CD14-positive monocyte (primary cell): ENCODE data around the gene MTHFR. TPM values are rescaled to one million over a fixed set of nuclear protein-coding genes. Genes with fewer than 3 reads are reported as not detected.

Experiments used
- DNase-seq, 3 donors: peaks; one replicate each; pipeline ENCODE4 v3.0.0-alpha.2; 2011 to 2022
- H2AFZ ChIP-seq: 2 replicates; pipeline ENCODE4 v1.6.0; 2012; ENCODE audit warnings: mild to moderate bottlenecking, low read depth, low read length, inconsistent platforms; ENCODE audit not compliant: insufficient read depth, poor library complexity, severe bottlenecking
- H3K27ac ChIP-seq, 2 donors: 1 replicate in 1 of 2; 2 replicates in 1 of 2; pipeline ENCODE4 v1.5.1; 2012 to 2013; ENCODE audit warnings: low read length in 2 of 2, control low read depth in 1 of 2, inconsistent platforms in 1 of 2, low read depth in 1 of 2, mild to moderate bottlenecking in 1 of 2
- H3K27me3 ChIP-seq, 2 donors: one replicate each; pipeline versions ENCODE4 v1.6.0 to v1.6.1; 2011 to 2013; ENCODE audit warnings: low read length in 2 of 2; ENCODE audit not compliant: control insufficient read depth in 2 of 2, insufficient read depth in 2 of 2
- H3K36me3 ChIP-seq, 2 donors: replicated peaks in 1 of 2; 1 replicate in 1 of 2; 2 replicates in 1 of 2; pipeline versions ENCODE4 v1.5.1 to v1.6.1; 2012 to 2013; ENCODE audit warnings: low read length in 2 of 2, control low read depth in 1 of 2, inconsistent platforms in 1 of 2, mild to moderate bottlenecking in 1 of 2; ENCODE audit not compliant: insufficient read depth in 2 of 2, control insufficient read depth in 1 of 2
- H3K4me1 ChIP-seq, 2 donors: 1 replicate in 1 of 2; 2 replicates in 1 of 2; pipeline versions ENCODE4 v1.5.1 to v1.6.1; 2012 to 2013; ENCODE audit warnings: low read length in 2 of 2, control low read depth in 1 of 2, inconsistent platforms in 1 of 2, mild to moderate bottlenecking in 1 of 2, moderate library complexity in 1 of 2; ENCODE audit not compliant: insufficient read depth in 2 of 2, control insufficient read depth in 1 of 2
- H3K4me2 ChIP-seq: replicated peaks from 2 replicates; pipeline ENCODE3; 2012; ENCODE audit warnings: low read length, moderate library complexity, mild to moderate bottlenecking; ENCODE audit not compliant: poor library complexity, severe bottlenecking; ENCODE audit errors: extremely low read depth
- H3K4me3 ChIP-seq, 3 experiments: fragments of 200-600 bp in 1 of 3; sonication (generic) in 1 of 3; replicated peaks in 1 of 3; 1 replicate in 2 of 3; 2 replicates in 1 of 3; pipeline ENCODE4 v1.5.1; 2011 to 2013; ENCODE audit warnings: low read length in 3 of 3, mild to moderate bottlenecking in 3 of 3, control low read depth in 2 of 3, low read depth in 2 of 3, inconsistent platforms in 1 of 3, moderate library complexity in 1 of 3
- H3K79me2 ChIP-seq: 2 replicates; pipeline ENCODE4 v1.6.0; 2012; ENCODE audit warnings: mild to moderate bottlenecking, control low read depth, inconsistent platforms, low read length, moderate library complexity; ENCODE audit not compliant: insufficient read depth
- H3K9ac ChIP-seq: 2 replicates; pipeline ENCODE4 v1.6.0; 2017; ENCODE audit warnings: low read length, mild to moderate bottlenecking; ENCODE audit not compliant: insufficient read depth, poor library complexity, severe bottlenecking
- H3K9me3 ChIP-seq, 2 donors: replicated peaks in 1 of 2; 1 replicate in 1 of 2; 2 replicates in 1 of 2; pipeline versions ENCODE4 v1.5.1 to v1.6.1; 2012 to 2013; ENCODE audit warnings: low read length in 2 of 2, control low read depth in 1 of 2; ENCODE audit not compliant: control insufficient read depth in 1 of 2, insufficient read depth in 1 of 2
- H4K20me1 ChIP-seq: 2 replicates; pipeline ENCODE4 v1.6.0; 2012; ENCODE audit warnings: mild to moderate bottlenecking, low read length, control low read depth, moderate library complexity; ENCODE audit not compliant: insufficient read depth
- H3K27ac Mint-ChIP-seq, 7 donors: one replicate each; pipeline ENCODE4 v1.8.0; 2020; ENCODE audit warnings: mild to moderate bottlenecking in 7 of 7, mixed read lengths in 7 of 7, moderate library complexity in 6 of 7, inconsistent platforms in 2 of 7
- H3K27me3 Mint-ChIP-seq, 3 donors: one replicate each; pipeline ENCODE4 v1.8.0; 2021 to 2022; ENCODE audit warnings: low read depth in 3 of 3, mild to moderate bottlenecking in 3 of 3, mixed read lengths in 3 of 3, moderate library complexity in 3 of 3, inconsistent platforms in 1 of 3
- H3K36me3 Mint-ChIP-seq, 2 donors: one replicate each; pipeline ENCODE4 v1.8.0; 2020; ENCODE audit warnings: mixed read lengths in 2 of 2, inconsistent platforms in 1 of 2, mild to moderate bottlenecking in 1 of 2
- H3K4me1 Mint-ChIP-seq: one replicate; pipeline ENCODE4 v1.8.0; 2020; ENCODE audit warnings: mild to moderate bottlenecking, mixed read lengths
- H3K4me3 Mint-ChIP-seq, 2 donors: one replicate each; pipeline ENCODE4 v1.8.0; 2020; ENCODE audit warnings: mild to moderate bottlenecking in 2 of 2, mixed read lengths in 2 of 2, moderate library complexity in 1 of 2
- H3K9me3 Mint-ChIP-seq, 7 donors: one replicate each; pipeline ENCODE4 v1.8.0; 2020 to 2022; ENCODE audit warnings: mixed read lengths in 7 of 7, mild to moderate bottlenecking in 6 of 7, moderate library complexity in 6 of 7, inconsistent platforms in 2 of 7
- WGBS: methylation state at CpG from one replicate; pipeline ENCODE4 v1.1.5; 2013; ENCODE audit warnings: missing lambda C conversion rate; ENCODE audit not compliant: insufficient coverage; 5-methylcytosine and 5-hydroxymethylcytosine counted together
- intact Hi-C, 2 donors: fragments of 100-400 bp; cut with micrococcal nuclease; formaldehyde crosslinking; loops; one replicate each; pipeline versions ENCODE4 v1.15.0 to v1.15.1; 2023
- polyA plus RNA-seq, 3 donors: library from polyadenylated mRNA; depleted of rRNA in 1 of 3; unstranded in 2 of 3; stranded (reverse) in 1 of 3; fragments of 300-500 nt in 2 of 3; fragments of >200 nt in 1 of 3; fragmentation: Illumina TruSeq in 2 of 3; gene quantifications; 1 replicate in 2 of 3; 2 replicates in 1 of 3; pipeline ENCODE4 v1.2.3, GENCODE V29; 2012 to 2021
- TF ChIP-seq, protein P1 (sequence below): fragments of 200-600 bp; IDR thresholded peaks from one replicate; pipeline ENCODE4 v1.8.0; 2022; ENCODE audit warnings: antibody characterized with exemption, mild to moderate bottlenecking

The MTHFR gene
- polyA plus RNA-seq, 3 donors = 4.5 to 41.9 (median 8.5) TPM

DNA sequence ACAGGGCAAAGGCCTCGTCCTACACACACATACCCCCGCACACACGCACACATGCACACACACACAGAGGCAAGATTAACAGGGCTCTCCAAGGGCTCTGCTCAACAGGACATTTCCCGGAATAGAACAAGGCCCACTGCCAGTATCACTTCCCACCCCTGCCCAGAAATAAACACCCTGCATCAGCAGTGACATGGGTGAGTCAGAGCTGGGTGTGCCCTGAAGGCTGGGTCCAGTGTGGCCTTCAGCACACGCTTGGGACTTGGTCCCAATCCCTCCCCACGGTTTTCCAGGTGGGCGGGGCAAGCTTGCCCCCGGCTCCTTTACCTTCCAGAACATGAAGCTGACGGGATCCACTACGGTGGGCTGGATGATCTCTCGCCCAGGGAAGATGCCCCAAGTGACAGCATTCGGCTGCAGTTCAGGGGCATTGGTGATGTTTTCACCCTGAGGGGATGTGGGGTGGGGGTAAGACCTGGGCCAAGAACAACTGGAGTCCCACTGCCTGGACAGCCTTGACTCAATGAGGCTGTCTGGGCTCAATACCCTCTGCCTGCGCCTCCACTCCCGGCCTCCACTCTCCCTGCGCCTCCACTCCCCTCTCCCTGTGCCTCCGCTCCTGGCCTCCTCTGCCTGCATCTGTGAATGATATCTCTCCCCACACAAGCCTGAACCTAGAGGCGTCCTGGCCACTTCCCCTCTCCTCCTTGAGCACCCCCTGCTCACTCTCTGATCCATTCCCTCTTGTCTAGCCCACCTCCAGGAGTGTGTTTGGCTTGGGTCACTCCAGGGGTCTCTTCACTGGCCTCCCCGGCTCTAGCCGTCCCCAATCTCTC is 14.7 kb downstream of the MTHFR start:
- Histone ChIP-seq H3K27me3 (no peaks in the 10 kb centered on the region), H4K20me1 (no peaks in the 10 kb centered on the region), H2AFZ (no peak overlapping the region), H3K79me2 (no peaks in the 10 kb centered on the region), H3K4me1 (peaks cover 31 to 41% of the 10 kb centered on the region in 2 donors), H3K4me2 (peak overlapping the region; percentile 26), H3K36me3 (peaks cover 47 to 65% of the 10 kb centered on the region in 2 donors), H3K4me3 (peak overlapping the region in 1 of 3 experiments; percentile 31), H3K9me3 (no peaks in the 10 kb centered on the region), H3K9ac (peak overlapping the region; percentile 66), H3K27ac (peak overlapping the region; percentile 94 to 97)
- peak overlapping the region; percentile 62 to 64 for H3K4me3 Mint-ChIP-seq
- no peaks in the 10 kb centered on the region for H3K9me3 Mint-ChIP-seq
- H3K36me3 Mint-ChIP-seq = peaks cover 58 to 74% of the 10 kb centered on the region in 2 donors
- TF ChIP-seq, protein P1, sequence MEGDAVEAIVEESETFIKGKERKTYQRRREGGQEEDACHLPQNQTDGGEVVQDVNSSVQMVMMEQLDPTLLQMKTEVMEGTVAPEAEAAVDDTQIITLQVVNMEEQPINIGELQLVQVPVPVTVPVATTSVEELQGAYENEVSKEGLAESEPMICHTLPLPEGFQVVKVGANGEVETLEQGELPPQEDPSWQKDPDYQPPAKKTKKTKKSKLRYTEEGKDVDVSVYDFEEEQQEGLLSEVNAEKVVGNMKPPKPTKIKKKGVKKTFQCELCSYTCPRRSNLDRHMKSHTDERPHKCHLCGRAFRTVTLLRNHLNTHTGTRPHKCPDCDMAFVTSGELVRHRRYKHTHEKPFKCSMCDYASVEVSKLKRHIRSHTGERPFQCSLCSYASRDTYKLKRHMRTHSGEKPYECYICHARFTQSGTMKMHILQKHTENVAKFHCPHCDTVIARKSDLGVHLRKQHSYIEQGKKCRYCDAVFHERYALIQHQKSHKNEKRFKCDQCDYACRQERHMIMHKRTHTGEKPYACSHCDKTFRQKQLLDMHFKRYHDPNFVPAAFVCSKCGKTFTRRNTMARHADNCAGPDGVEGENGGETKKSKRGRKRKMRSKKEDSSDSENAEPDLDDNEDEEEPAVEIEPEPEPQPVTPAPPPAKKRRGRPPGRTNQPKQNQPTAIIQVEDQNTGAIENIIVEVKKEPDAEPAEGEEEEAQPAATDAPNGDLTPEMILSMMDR = no peak
- H3K27me3 Mint-ChIP-seq = peaks cover 0 to 2% (median 2%) of the 10 kb centered on the region in 3 donors
- H3K27ac Mint-ChIP-seq = peak overlapping the region; percentile 95 to 100 (median 99)
- WGBS = 72% methylated on average over 14 of the region's 19 CpGs
- DNase-seq = peak; percentile 90 to 93 (median 92)
- intact Hi-C loops = loop anchor here in 1 of 2 donors (2.0 to 10.0 kb wide), 2 partner anchors 18 to 56 kb away; partner anchors contain the start of gene AGTRAP
- peaks cover 41% of the 10 kb centered on the region for H3K4me1 Mint-ChIP-seq

DNA sequence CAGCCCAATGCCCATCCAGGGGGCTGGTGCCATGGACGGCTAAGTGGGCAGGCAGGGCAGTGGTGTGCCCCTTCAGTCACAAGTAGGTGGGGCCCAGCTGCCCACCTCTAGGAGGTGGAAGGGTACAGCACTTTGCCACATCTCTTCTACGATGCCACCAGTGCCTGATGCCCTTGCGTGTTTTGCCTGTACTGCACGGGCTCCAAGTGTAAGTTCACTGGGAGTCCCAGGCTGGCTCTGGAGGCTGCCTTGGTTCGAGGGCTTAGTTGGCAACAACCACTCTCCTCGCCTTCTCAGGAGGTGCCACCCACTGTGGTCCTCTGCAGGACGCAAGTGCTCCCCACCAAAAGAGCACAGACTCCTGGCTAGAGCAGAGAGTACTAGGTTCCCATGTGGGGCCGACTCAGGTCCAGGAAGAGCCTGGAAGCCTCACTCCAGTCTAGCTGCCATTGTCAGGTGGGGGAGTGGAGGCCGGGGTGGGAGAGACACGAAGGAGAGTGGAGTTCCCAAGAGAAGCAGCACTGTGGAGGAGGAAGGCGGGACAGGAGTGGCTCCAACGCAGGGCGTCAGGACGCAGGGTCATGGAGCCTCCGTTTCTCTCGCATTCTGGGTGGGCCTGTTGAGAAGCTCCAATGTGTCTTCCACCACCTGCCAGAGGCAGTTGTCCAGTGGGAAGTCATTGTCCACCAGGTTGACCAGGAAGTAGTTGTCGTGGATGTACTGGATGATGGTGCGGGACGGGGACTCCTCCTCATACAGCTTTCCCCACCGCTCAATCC is 15.5 kb downstream of the MTHFR start:
- Histone ChIP-seq H3K4me3 (peak overlapping the region in 1 of 3 experiments; percentile 31), H3K79me2 (no peaks in the 10 kb centered on the region), H3K27me3 (no peaks in the 10 kb centered on the region), H4K20me1 (no peaks in the 10 kb centered on the region), H3K9me3 (no peaks in the 10 kb centered on the region), H3K27ac (peak overlapping the region; percentile 94 to 97), H3K4me2 (peak overlapping the region; percentile 26), H3K4me1 (peaks cover 34 to 46% of the 10 kb centered on the region in 2 donors), H3K9ac (peak overlapping the region; percentile 66), H3K36me3 (peaks cover 39 to 57% of the 10 kb centered on the region in 2 donors), H2AFZ (no peak overlapping the region)
- Mint-ChIP-seq H3K4me1 (peaks cover 49% of the 10 kb centered on the region), H3K9me3 (no peaks in the 10 kb centered on the region), H3K27me3 (peaks cover 0 to 8% (median 2%) of the 10 kb centered on the region in 3 donors), H3K27ac (peak overlapping the region; percentile 95 to 100 (median 99)), H3K4me3 (peak overlapping the region; percentile 62 to 64), H3K36me3 (peaks cover 50 to 66% of the 10 kb centered on the region in 2 donors)
- no peak for DNase-seq
- WGBS = 94% methylated on average over 13 of the region's 20 CpGs
- TF ChIP-seq, protein P1 = no peak
- intact Hi-C loops = loop anchor here in 1 of 2 donors (2.0 to 10.0 kb wide), 2 partner anchors 19 to 55 kb away; partner anchors contain the start of gene AGTRAP
